Endothelial cell of hepatic sinusoid (primary cell): ENCODE results near the gene TP53TG5.
"Not testable (repeated sequence)": the region's sequence is repeated elsewhere in the genome, so short reads cannot be mapped to it uniquely, and the experiment has no call there.

Experiments used
- in situ Hi-C: cut with HindIII; loops from 2 replicates; pipeline ENCODE4 v1.10.0; 2017; ENCODE audit warnings: low sequenced_read_pairs

TP53TG5 gene

GRCh38 chr20:45368221-45368980 is 9.7 kb downstream of the TP53TG5 start:
- in situ Hi-C loops, result no loop called here

DNA sequence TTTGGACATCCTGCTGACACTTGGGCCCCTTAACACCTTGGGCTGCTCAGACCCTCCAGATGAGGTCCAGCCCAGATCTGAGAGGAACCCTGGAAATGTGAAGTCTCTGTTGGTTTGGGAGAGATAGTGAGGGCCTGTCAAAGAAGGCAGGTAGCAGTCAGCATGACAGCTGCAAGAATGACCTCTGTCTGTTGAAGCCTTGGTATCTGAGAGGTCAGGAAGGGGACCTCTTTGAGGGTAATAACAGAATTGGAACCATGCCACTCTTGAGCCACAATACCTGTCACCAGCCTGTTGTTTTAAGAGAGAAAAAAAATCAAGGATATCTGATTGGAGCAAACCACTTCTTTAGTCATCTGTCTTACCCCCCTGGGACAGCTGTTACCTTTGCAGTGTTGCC is 11.0 kb downstream of the TP53TG5 start:
- in situ Hi-C loops, result no loop called here

- in situ Hi-C loops, result no loop called here
Measured at GRCh38 chr20:45366631-45367030, 11.5 kb downstream of the TP53TG5 start.

- in situ Hi-C loops, result no loop called here
Measured at GRCh38 chr20:45366192-45366591, 11.9 kb downstream of the TP53TG5 start.

- in situ Hi-C loops, result no loop called here
Measured at GRCh38 chr20:45365444-45365970, 12.6 kb downstream of the TP53TG5 start.

- in situ Hi-C loops, result no loop called here
Measured at GRCh38 chr20:45363611-45364492, 14.3 kb downstream of the TP53TG5 start.

- in situ Hi-C loops, result no loop called here
Measured at GRCh38 chr20:45362804-45363610, 15.1 kb downstream of the TP53TG5 start, which contains the start of gene SYS1. TSS of gene SYS1 (plus strand) at chr20:45363156. CDS start at chr20:45363532, 376 bp downstream.

DNA sequence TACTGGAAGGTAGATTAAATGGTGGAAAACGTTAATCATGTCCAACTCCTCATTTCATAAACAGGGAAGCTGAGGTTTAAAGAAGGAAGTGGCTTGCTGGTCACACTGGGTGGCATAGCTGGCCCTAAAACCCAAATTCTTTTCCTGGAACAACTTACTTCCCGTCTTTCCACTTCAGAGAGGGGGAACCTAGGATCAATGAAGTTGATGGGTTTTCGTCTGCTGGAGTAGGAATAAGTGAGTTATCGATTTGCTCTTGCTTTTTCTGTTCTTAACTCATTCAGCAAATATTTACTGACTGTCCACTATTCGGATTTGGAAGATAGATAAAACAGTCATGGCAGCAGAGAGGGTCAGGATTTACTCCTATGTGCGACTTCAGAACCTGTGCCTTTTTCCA is 16.3 kb downstream of the TP53TG5 start:
- in situ Hi-C loops, result no loop called here

GRCh38 chr20:45359406-45360148 is 18.5 kb downstream of the TP53TG5 start:
- in situ Hi-C loops, result no loop called here

GRCh38 chr20:45359069-45359405 is 19.1 kb downstream of the TP53TG5 start:
- in situ Hi-C loops, result no loop called here

DNA sequence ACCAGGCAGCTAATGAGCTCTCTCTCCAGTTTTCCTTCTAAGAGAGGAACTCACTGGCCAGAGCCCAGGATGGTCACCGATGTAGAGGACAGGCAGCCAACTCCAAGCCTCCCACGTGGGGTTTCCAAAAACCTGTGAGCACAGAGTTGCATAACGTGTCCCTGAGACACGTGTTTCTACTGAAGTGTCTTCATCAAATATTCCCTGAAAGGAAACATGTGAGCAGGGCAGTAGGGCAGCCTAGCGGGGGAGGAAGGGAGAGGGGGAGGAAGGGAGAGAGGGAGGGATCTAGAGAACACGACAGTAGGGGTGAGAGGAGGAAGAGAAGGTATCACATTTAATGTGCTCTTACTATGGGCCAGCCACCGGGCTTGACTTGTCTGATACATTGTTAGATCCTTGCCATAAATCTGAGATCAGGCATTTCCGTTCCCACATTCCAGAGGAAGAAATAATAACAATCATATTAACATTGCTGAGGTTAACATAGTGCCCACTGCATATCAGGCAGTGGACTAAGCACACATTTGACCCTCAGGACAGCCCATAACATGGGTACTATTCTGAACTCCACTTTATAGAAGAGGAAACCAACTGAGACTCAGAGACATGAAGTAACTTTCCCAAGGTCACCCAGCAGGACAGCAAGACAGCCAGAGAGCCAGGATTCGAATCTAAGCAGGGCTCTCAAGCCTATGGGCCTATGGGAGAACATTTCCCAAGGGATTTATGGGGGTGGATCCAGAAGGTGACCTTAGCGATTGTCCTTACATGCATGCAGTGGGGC is 19.6 kb downstream of the TP53TG5 start:
- in situ Hi-C loops, result no loop called here

DNA sequence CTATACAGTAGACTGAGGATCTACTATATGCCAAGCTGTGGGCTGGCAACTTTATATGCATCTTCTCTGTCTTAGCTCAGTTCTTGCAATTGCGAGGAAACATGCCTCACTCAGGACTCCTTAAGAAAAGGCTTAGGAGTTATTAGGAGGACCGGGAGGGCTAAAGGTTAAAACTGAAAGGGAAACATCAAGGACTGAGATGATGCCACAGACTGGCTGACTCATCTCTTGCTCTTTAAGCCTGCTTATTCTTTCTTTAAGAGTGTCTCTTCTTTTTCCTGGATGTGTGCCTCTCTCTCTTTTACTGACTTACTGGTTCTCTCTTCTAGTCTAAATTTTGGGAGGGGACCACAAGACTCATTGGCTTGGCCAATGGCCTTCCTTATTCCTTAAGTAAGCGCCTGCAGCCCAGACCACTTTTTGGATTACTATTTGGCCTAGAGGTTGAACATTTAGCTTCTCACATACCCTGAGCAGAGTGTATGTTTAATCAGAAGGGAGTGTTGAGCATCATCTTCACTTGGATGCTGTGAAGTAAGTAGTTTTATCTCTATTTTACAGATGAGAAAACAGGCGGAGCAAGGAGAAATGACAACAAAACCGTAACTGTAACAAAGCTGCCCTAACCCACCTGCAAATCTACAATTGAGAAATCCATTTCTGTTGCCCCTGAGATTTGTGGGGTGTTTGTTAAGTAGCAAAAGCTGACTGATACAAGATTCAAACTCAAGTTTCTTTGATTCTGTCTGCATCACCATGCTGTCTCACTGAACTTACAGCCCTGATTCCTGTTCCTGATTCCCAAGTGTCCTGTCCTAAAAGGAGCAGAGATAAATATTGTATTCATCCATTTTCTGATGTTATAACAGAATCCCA is 22.7 kb downstream of the TP53TG5 start:
- in situ Hi-C loops, result no loop called here

DNA sequence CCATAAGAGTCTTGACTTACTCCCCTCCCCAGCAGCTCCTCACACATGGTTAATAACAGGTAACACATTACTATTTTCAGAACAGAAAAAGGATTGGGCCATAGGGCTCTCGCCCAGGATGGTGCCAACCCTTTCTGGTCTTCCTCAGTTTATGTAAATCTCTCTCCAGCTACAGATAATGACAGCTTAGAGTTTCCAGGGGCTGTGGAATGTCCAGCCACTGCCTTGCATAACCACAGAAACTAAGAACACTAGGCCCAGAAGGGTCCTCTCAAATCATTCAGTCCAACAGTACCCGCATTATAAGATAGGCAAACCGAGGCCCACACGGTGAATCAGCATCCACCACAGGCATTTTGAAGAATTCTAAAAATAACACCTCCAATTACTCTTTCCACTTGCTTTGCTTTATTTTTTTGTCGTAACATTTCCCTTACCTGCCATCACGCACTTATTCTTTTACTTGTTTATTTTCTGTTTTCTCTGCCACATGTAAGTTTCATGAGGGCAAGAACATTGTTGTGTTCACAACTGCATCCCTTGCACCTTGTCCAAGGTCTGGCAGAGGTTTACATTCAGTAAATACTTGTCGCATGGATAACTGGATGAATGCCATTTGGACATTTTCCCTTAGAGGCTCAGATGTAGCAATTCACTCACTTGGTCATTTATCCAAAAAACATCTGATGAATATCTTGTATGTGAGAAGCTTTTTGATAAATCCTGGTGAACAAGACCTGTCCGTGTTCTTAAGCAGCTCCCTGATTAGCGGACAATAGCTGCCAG is 23.5 kb downstream of the TP53TG5 start:
- in situ Hi-C loops, result no loop called here

DNA sequence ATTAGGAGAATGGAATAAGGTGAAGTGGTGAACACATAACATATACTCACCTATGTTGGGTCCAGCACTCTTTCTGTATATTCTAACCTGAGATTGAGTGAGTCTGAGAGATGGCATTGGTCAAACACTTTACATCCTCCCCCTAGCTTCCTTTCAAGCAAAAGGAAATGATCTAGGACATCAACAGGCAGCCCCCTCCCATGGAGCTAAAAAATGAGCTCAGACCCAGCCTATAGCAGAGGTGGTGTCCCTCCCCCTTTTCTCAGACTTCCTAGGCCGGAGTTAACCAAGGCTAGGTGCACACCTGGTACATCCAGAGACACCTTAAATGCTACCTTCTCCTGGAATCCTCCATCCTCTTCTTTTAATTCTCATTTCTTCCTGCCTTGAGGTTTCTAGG is 24.4 kb downstream of the TP53TG5 start:
- in situ Hi-C loops, result no loop called here

GRCh38 chr20:45352729-45353128 is 25.4 kb downstream of the TP53TG5 start:
- in situ Hi-C loops, result no loop called here

GRCh38 chr20:45350795-45351194 is 27.3 kb downstream of the TP53TG5 start:
- in situ Hi-C loops, result not testable (repeated sequence)

- in situ Hi-C loops, result no loop called here
Measured at GRCh38 chr20:45350217-45350616, 27.9 kb downstream of the TP53TG5 start.
